ENCODE measurements around the gene RMDN3. TPM values are rescaled to one million over a fixed set of nuclear protein-coding genes. Genes with fewer than 3 reads are reported as not detected.

The RMDN3 gene
- total RNA-seq, 1 donor from 2014 or later, result 25.5 TPM

DNA sequence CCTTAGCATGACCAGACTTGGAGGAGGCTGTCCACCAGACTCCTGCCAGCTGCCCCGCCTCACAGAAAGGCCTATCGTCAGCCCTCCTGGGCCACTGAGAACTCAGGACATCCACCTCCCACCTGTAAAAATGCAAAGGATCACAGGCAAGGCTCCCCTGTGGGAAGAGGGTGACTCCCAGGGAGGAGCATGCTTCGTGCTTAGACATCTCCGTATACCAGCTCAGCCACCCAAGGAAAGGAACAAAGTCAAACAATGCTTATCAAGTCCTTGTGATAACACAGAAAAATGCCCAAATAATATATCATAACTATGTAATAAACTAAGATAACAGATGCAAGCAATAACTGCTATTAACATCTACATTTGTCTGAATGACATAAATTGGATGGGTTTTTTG is 4.2 kb downstream of the RMDN3 start:
- no peak for DNase-seq (ENCODE audit: low read depth)

DNA sequence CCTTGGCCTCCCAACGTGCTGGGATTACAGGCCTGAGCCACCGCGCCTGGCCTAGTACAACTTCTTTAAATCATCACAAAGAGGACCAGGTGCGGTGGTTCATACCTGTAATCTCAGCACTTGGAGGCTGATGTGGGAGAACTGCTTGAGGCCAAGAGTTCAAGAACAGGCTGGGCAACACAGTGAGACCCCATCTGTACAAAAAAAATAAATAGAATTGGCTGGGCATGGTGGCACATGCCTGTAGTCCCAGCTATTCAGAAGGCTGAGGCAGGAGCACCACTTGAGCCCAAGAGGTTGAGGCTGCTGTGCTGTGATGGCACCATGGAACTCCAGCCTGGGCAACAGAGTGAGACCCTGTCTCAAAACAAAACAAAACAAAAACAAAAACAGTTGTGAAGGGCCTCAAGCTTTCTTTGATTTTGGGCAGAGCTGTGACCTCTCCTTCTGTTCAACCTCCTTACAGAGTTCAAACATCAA is 5.9 kb downstream of the RMDN3 start:
- no peak for DNase-seq (ENCODE audit: low read depth)

DNA sequence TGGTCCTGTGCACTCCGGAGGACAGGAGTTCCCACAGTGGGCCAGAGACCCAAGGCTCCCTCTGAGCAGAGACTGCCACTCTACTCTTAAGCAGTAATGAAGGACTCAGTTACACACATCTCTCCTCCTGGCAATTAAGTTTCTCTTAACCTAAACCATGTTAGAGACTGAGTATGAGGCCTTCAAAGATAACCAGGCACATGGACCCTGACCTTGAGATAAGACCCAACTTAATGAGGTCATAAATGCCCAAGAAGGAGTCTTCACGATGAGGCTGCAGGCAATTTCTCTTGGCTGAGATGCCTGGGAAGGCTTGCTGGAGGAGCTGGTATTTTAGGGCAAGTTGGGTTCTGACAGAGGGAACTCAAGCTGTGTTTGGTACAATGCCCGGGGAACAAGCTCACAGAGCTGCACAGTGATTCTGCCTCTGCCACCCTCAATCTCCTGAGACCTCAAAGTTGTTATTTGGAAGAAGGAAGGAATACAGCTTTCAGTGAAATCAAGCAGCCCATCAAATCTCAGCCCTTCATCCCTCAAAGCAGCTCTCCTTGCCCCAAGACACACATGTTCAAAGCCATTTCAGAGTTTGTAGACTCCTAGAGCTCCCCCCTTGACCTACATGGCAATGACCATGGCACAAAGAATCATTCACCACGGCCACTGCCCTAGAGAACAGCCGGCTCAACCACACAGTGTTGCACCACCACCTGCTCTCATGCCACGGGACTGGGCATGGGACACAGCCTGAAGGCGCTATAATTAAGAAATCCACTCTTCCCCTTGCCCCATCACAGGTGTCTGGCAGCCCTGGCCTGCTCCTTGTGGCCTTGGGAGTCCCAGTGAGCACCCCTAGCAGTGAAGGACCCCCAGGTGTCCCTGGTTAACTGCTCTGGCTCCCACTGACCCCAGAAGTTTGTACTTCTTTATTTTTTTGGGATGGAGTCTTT is 7.1 kb downstream of the RMDN3 start:
- DNase-seq (ENCODE audit: low read depth), result peak; percentile 74

DNA sequence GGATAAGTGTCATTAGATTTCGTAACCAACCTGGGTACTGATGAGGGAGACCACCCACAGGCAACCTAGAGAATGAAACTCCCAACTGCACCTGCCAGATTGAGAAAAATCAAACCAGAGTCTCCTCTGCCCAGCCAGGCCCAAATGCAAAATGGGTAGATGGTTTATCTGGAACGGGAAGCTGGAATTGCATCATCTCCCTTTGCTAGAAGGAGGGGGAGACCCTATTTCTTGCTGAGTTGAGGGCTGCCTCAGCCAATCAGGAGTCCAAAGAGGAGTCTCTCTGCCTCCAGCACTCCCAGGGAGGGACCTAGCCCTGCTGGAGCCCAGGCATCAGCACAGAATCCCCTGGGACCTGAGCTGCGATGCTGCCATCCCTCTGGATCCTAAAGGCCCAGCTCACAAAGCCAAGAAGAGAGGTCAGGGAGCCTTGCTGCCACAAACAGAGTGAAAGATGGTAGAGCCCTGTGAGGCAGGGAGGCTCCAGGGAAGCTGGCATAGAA is 8.1 kb downstream of the RMDN3 start:
- DNase-seq (ENCODE audit: low read depth), result no peak

DNA sequence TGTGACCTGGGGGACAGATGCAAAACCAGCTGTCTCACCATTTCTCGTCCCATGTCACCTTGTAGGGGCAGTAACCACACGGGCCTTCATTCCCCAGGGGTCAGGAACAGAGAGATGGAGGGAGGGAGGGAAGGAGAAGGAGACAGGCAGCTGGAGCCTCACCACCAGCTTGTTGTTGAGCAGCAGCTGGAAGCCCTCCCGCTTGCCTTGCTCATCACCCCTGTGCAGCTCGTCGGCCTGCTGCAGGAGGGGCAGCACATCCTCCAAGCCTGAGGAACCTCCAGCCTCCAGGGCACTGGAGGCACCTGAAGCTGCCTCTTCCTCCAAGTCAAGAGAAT is 10.3 kb downstream of the RMDN3 start:
- DNase-seq (ENCODE audit: low read depth), result peak; percentile 43

DNA sequence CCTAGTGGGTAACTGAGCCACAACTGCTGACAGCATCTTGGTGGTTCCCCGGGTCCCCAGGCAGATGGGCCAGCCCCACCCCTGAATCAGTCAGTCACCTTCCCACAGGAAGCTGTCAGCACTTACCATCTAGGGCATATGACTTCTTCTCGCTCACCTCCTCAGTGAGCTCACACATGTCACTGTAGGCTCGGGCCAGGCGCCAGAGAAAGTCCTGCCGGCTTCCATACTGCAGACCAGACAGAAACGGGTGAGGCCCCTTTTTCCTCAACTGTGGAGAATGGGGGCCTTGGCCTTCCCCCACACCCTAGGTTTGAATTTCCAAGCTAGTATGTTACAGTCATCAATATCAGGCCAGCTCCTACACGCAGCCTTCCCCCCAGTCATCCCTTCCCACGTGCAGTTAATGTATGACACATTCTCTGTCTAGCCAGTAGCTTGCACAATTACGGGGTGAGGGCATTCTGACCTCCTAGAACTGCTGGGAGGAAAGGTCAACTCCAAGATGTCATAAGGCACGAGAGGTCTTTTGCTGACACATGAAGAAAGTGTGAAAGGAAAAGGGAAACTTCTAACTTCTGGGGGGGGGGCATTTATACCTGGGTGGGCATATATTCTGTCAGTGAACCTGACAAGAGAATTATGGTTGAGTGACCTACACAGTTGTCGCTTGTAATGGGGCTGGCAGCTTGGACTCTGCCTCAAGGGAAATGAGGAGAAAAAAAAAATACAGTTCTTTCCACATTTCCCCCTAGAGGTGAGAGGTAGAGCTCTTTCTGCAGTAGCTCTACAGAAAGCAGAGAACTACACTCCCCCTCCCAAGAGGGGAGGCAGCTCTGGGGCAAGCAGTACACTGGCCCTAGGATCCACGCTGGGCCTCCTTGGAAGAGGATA is 10.9 kb downstream of the RMDN3 start:
- peak; percentile 38 for DNase-seq (ENCODE audit: low read depth)

DNA sequence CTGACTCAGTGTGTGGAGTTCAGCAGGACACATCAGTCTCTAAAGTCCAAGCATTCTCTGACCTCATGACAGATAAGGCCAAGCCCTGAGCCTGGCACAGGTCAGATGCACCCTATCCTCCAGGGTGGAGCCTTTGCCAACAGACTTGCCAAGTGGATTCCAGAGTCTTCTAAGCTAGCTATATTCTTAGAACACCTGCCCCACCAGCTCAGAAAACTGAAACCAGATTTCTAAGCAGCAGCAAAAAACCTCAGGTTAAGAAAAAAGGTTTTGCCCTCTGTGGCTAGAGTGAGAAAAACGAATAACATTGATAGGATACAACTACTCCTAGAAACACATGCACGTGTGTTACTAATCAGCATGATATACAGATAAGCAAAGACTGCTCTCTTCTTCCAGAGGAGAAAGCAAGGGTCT is 11.6 kb downstream of the RMDN3 start:
- no peak for DNase-seq (ENCODE audit: low read depth)

DNA sequence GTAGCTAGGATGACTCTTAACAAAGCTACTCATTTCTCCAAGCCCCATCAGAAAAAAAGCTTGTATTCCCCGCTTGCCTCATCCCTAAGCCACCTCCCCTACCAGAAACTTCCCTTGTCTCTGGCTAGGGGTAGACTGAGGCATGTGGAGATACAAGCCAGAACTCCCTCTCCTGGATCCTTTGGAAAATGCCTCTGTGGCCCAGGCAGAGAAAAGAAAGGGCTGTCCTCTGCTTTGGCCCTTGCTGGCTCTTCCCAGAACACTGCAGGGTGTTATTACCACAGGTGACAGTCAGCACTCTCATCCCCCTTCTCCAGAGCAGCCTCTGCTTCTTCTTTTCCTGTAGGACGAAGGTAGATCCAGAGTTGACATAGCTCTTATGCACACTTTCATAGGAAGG is 15.2 kb downstream of the RMDN3 start:
- no peak for DNase-seq (ENCODE audit: low read depth)

DNA sequence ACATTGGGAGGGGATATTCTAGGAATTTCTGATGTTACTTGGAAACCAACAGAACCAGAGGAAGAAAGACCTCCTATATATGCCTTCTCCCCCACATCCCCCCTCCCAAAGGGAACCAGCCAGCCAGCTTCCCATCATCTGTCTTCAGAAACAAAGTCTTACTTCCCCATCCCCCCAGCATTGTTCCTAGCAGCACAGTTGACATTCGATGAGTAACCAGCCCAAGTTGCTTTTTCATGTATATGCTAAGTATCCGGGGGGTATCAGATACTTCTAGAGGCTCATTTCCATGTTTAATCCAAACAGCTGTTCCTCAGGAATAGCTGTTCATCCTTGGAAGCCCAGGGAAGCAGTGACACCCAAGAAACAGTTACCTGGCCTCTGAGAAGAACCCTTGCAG is 16.0 kb downstream of the RMDN3 start:
- no peak for DNase-seq (ENCODE audit: low read depth)

DNA sequence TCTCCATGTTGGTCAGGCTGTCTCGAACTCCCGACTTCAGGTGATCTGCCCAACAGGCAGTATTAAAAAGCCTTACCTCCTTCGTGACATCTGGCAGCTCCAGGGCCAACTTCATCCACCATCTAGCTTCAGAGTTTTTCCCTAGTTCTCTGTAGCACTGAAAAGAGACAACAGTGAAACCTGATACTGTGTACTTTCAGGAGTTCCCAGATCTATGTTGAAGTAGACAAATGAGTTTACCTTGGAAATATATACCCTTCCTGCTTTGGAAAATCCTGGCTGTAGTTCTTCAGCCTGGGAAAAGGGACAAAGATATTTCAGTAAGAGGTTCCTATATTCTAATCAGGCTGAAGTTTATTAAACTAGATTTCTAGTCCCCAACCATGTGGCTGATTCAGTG is 18.0 kb downstream of the RMDN3 start:
- DNase-seq (ENCODE audit: low read depth), result no peak

DNA sequence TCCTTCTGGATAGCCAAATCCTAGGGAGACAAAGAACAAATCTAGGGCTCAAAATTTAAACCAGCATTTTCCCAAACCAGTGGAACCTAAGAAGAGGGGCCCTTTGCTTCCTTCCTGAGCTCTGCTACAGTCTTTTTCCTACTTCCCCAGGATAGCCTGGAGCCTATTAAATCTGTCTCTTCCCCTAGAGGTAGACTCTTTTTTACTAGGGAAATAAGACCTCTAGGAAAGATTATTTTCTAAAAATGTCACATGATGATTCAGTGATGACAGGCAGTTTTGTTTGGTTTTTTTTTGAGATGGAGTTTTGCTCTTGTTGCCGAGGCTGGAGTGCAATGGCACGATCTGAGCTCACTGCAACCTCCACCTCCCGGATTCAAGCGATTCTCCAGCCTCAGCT is 18.5 kb downstream of the RMDN3 start:
- no peak for DNase-seq (ENCODE audit: low read depth)

DNA sequence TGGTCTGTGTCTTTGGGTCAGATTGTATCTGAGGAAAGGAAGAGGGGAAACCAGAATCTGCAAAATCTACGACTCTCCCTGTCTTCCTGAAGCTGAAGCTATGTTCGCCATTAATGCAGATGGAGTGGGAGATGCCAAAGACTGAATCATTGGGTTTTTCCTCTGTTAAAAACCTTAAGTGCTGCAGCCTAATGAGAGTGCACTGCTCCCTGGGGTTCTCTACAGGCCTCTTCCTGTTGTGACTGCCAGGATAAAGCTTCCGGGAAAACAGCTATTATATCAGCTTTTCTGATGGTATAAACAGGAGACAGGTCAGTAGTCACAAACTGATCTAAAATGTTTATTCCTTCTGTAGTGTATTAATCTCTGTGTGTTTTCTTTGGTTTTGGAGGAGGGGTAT is 24.0 kb downstream of the RMDN3 start:
- DNase-seq (ENCODE audit: low read depth), result no peak

DNA sequence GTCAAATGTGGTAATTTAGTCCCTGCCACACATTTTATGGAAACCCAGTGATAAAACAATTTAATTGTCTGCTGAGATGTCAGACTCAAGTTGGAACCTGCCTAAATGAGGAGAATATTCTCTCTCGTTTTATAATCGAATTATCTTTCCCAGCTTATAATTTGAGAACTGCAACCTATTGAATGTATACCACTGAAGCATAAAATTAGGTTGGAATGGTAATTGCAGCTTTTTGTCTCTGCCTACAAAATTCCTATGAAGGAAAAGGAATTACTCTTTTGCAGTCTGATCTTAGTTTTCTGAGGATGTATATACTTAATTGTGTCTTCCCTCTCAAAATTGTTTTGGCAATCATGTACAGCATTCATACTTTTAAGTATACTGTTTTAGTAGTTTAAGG is 31.1 kb downstream of the RMDN3 start:
- DNase-seq (ENCODE audit: low read depth), result no peak

DNA sequence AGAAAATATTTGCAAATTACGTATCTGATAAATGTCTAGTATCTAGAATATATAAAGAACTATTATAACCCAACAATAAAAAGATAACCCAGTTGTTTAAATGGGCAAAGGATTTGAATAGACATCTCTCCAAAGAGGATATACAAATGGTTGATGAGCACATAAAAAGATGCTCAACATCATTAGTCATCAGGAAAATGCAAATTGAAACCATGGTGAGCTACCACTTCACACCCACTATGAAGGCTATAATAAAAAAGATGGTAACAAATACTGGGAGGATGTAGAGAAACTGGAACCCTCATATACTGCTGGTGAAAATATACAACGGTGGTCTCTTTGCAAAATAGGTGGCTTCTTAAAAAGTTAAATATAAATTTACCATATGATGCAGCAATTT is 32.1 kb downstream of the RMDN3 start:
- DNase-seq (ENCODE audit: low read depth), result peak; percentile 18

DNA sequence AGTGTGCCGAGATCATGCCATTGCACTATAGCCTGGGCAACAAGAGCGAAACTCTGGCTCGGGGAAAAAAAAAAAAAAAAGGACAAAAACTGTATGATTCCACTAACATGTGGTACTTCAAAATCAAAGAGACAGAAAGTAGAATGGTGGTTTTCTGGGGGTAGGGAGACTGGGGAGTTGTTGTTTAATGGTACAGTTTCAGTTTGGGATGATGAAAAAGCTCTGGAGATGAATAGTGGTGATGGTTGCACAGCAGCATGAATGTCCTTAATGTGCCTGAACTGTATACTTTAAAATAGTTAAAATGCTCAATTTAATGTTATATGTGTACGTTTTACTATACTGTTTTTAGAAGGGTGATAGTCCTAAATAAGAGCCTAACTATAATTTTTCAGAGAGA is 32.7 kb downstream of the RMDN3 start:
- no peak for DNase-seq (ENCODE audit: low read depth)

DNA sequence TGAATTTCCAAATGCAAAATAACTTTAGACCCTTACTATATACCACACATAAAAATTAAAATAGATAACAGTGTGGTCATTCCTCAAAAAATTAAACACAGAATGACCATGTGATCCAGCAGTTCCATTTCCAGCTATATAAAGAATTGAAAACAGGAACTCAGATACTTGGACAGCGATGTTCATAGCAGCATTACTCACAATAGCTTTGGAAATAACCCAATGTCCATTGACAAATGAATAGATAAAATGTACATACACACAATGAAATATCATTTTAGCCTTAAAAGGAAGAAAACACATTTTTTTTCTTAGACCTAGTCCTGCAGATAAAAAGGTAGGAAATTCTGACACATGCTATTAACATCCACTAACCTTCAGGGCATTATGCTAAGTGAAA is 33.4 kb downstream of the RMDN3 start:
- no peak for DNase-seq (ENCODE audit: low read depth)

DNA sequence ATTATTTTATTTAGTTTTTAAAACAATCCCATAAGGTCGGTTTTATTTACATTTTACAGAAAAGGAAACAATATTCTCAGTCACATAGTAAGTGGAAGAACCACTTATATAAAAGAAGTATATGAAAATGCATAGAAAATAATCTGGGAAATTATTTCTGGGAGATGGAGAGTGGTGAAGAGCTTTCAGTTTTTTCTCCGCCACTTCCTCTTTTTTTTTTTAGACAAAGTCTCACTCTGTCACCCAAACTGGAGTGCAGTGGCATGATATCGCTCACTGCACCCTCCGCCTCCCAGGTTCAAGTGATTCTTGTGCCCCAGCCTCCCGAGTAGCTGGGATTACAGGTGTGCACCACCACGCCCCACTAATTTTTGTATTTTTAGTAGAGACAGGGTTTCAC is 38.9 kb downstream of the RMDN3 start:
- DNase-seq (ENCODE audit: low read depth), result no peak

DNA sequence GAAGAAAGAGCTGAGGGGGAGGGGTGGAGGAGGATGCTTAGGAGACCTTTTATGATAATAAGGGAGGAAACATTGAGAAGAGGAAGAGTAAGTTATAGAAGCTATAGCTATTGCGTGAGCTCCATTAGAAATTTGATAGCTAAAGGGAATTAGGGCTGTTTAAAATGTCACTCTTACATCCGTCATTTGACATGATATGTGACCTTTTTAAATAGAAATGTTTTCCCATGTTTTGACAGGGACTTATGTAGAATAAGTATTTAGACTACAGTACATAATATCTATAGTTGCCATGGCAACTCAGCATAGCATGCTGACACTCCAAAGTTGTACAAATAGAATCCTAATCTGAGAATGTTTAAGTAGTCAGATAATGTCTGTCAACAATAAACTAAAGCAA is 40.9 kb downstream of the RMDN3 start:
- DNase-seq (ENCODE audit: low read depth), result no peak

DNA sequence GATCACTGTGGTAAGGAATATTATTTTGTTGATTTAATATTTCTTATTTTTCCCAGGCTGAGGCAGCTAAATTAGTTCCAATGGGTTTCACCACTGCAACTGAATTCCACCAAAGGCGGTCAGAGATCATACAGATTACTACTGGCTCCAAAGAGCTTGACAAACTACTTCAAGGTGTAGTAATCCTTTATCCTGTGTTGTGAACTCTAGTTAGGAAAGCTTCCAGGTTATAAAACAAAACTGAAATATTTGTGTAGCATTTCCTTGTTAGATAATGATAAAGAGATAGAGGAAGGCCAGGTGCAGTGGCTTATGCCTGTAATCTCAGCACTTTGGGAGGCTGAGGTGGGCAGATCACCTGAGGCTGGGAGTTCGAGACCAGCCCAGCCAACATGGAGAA is 48.9 kb downstream of the RMDN3 start:
- DNase-seq (ENCODE audit: low read depth), result no peak

DNA sequence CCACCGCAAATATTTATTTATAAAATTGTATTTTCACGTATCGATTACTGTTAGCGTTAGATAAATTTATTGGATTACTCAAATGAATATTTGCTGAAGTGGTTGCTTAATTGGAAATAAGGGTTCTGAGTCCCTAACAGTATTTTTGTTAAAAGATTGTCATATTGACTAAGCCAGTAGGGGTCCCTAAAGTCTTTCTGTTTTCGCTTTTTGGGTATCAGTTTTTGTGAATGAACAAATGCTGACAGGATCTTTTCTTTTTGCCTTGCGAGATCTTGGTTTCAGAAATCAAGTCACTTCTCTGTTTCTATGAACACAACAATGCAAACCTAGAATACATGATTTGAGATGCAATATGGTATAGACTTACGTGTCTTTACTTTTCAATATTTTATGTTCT is 53.0 kb downstream of the RMDN3 start:
- peak; percentile 20 for DNase-seq (ENCODE audit: low read depth)

DNA sequence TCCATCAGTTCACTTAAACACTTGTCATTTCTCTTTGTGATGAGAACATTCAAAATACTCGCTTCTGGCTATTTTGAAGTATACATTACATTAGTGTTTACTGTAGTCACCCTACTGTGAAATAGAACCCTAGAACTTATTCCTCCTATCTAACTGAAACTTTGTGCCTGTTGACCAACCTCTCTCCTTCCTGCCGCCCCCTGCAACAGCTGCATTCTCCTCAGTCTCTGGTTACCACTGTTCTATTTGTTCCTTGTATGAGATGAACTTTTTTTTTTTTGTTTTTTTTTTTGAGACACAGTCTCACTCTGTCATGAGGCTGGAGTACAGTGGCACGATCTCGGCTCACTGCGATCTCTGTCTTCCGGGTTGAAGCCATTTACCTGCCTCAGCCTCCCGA is 57.1 kb downstream of the RMDN3 start:
- peak; percentile 10 for DNase-seq (ENCODE audit: low read depth)

DNA sequence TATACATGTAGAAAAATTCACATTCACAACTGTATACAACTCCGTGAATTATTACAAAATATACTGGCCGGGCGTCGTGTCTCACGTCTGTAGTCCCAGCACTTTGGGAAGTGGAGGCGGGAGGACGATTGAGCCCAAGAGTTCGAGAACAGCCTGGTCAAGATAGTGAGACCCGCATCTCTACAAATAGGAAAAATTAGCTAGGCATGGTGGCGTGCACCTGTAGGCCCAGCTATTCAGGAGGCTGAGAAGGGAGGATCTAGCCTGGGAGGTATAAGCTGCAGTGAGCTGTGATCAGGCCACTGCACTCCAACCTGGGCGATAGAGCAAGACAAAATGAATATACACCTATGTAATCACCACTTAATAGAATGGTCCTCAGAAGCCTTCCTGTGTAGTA is 58.8 kb downstream of the RMDN3 start:
- DNase-seq (ENCODE audit: low read depth), result no peak
